HFFc6 (cell line): ENCODE data around the gene SMIM27. TPM values are rescaled to one million over a fixed set of nuclear protein-coding genes. Genes with fewer than 3 reads are reported as not detected.
"Not testable (repeated sequence)": the region's sequence is repeated elsewhere in the genome, so short reads cannot be mapped to it uniquely, and the experiment has no call there.

Experiments
- DNase-seq: peaks from one replicate; pipeline ENCODE4 v3.0.0-alpha.2; 2018
- H3K27ac Mint-ChIP-seq: 2 replicates; pipeline ENCODE4 v1.8.0; 2020; ENCODE audit warnings: mild to moderate bottlenecking, mixed read lengths
- H3K27me3 Mint-ChIP-seq: 2 replicates; pipeline ENCODE4 v1.8.0; 2021; ENCODE audit warnings: mild to moderate bottlenecking, moderate library complexity, mixed read lengths; ENCODE audit not compliant: insufficient read depth
- H3K36me3 Mint-ChIP-seq: 2 replicates; pipeline ENCODE4 v1.8.0; 2021; ENCODE audit warnings: low read depth, mixed read lengths
- H3K4me1 Mint-ChIP-seq: 2 replicates; pipeline ENCODE4 v1.8.0; 2020; ENCODE audit warnings: low read depth, mixed read lengths
- H3K4me3 Mint-ChIP-seq: 2 replicates; pipeline ENCODE4 v1.8.0; 2020; ENCODE audit warnings: mild to moderate bottlenecking, moderate library complexity, mixed read lengths
- H3K9me3 Mint-ChIP-seq: 2 replicates; pipeline ENCODE4 v1.8.0; 2020; ENCODE audit warnings: mild to moderate bottlenecking, mixed read lengths
- CTCF ChIP-seq: fragments of 200-600 bp; sonication (generic); IDR thresholded peaks from 2 replicates; pipeline ENCODE4 v1.5.0; 2021; ENCODE audit warnings: antibody characterized with exemption, mild to moderate bottlenecking
- total RNA-seq, 6 experiments: library from RNA; stranded (reverse); fragmentation: NEBNext Ultra II Directional; extraction: Animal tissue kit (Norgen Biotek cat#: 25700); gene quantifications; 2 replicates in 1 of 6; 3 replicates in 5 of 6; pipeline ENCODE4 v1.2.3, GENCODE V29; 2021

The SMIM27 gene
- total RNA-seq, 6 experiments from 2014 or later, result 11.4 to 16.8 (median 14.0) TPM

GRCh38 chr9:32596096-32596865 lies 44.2 kb downstream of the SMIM27 start:
- Mint-ChIP-seq H3K27ac (no peak overlapping the region), H3K4me1 (peaks cover 6% of the 10 kb centered on the region), H3K4me3 (no peak overlapping the region), H3K36me3 (no peaks in the 10 kb centered on the region), H3K9me3 (no peaks in the 10 kb centered on the region), H3K27me3 (peaks cover 4% of the 10 kb centered on the region; the same call in 1 of the 2 replicates)
- TF ChIP-seq CTCF, result no peak
- no peak for DNase-seq

GRCh38 chr9:32596936-32597335 lies 44.8 kb downstream of the SMIM27 start:
- H3K4me3 Mint-ChIP-seq, result no peak overlapping the region
- no peak overlapping the region for H3K27ac Mint-ChIP-seq
- no peak for TF ChIP-seq CTCF
- no peaks in the 10 kb centered on the region for H3K9me3 Mint-ChIP-seq
- no peak for DNase-seq
- H3K36me3 Mint-ChIP-seq, result no peaks in the 10 kb centered on the region
- H3K4me1 Mint-ChIP-seq, result peaks cover 6% of the 10 kb centered on the region; the same call in 1 of the 2 replicates
- peaks cover 4% of the 10 kb centered on the region; the same call in 1 of the 2 replicates for H3K27me3 Mint-ChIP-seq

GRCh38 chr9:32599021-32599420 lies 46.9 kb downstream of the SMIM27 start:
- H3K9me3 Mint-ChIP-seq, H3K27ac Mint-ChIP-seq, H3K36me3 Mint-ChIP-seq, DNase-seq, H3K4me3 Mint-ChIP-seq, H3K4me1 Mint-ChIP-seq, H3K27me3 Mint-ChIP-seq: not testable (repeated sequence)

Other genes starting within 250 kb of the SMIM27 start
- gene ACO1, start 167.7 kb upstream of the SMIM27 start, total RNA-seq, result 10 to 100 TPM; 79.8 to 94.4 (median 84.0) TPM
- gene RIGI, start 26.1 kb upstream of the SMIM27 start, total RNA-seq, result 1 to 10 TPM; 4.8 to 6.0 (median 5.2) TPM
- gene TOPORS, start 259 bp downstream of the SMIM27 start, total RNA-seq, result 10 to 100 TPM; 14.8 to 17.4 (median 17.1) TPM
- gene NDUFB6, start 20.8 kb downstream of the SMIM27 start, total RNA-seq, result 10 to 100 TPM; 62.5 to 78.6 (median 70.7) TPM
- not detected for gene TAF1L, start 83.3 kb downstream of the SMIM27 start, total RNA-seq
- not detected for gene TMEM215, start 231.2 kb downstream of the SMIM27 start, total RNA-seq